Amygdala (tissue), 56 donors: ENCODE results near the gene ST14.

ENCODE experiments used
- DNase-seq, 56 donors: peaks; one replicate each; lab custom pipeline; 2025; lab: John Stamatoyannopoulos, UW

ST14 gene

GRCh38 chr11:130131961-130132850, 27.4 kb upstream of the ST14 start:
- DNase-seq: no peak

GRCh38 chr11:130133716-130134115, 25.9 kb upstream of the ST14 start:
- DNase-seq: no peak

- no peak for DNase-seq
Observed at GRCh38 chr11:130136107-130136506, 23.5 kb upstream of the ST14 start.

GRCh38 chr11:130137999-130138398, 21.6 kb upstream of the ST14 start:
- no peak for DNase-seq

GRCh38 chr11:130139401-130139800, 20.2 kb upstream of the ST14 start:
- DNase-seq: no peak

- DNase-seq: peak in 1 of 56 donors; percentile 28
Observed at GRCh38 chr11:130141561-130142341, 17.8 kb upstream of the ST14 start.

- DNase-seq: peak in 8 of 56 donors; percentile 10 to 47 (median 31)
Observed at GRCh38 chr11:130144141-130144540, 15.4 kb upstream of the ST14 start.

GRCh38 chr11:130144861-130145281, 14.7 kb upstream of the ST14 start:
- peak in 1 of 56 donors; percentile 12 for DNase-seq

GRCh38 chr11:130145311-130145812, 14.2 kb upstream of the ST14 start:
- no peak for DNase-seq

- DNase-seq: peak in 3 of 56 donors; percentile 9 to 14 (median 10)
Observed at GRCh38 chr11:130145975-130146776, 13.4 kb upstream of the ST14 start.

GRCh38 chr11:130146796-130147195, 12.8 kb upstream of the ST14 start:
- peak in 7 of 56 donors; percentile 14 to 53 (median 35) for DNase-seq

- DNase-seq: no peak
Observed at GRCh38 chr11:130148796-130149326, 10.7 kb upstream of the ST14 start.

GRCh38 chr11:130150790-130151189, 8.8 kb upstream of the ST14 start:
- DNase-seq: no peak

GRCh38 chr11:130151196-130151595, 8.4 kb upstream of the ST14 start:
- DNase-seq: no peak

GRCh38 chr11:130156108-130157022, 3.2 kb upstream of the ST14 start:
- DNase-seq: no peak

GRCh38 chr11:130157101-130157500, 2.5 kb upstream of the ST14 start:
- DNase-seq: no peak

GRCh38 chr11:130157840-130158239, 1.7 kb upstream of the ST14 start:
- DNase-seq: no peak

GRCh38 chr11:130159139-130159538, 443 bp upstream of the ST14 start:
- no peak for DNase-seq
